ENCODE measurements around the gene CNPY1. TPM values are rescaled to one million over a fixed set of nuclear protein-coding genes. Genes with fewer than 3 reads are reported as not detected.

CNPY1 gene
- total and polyA plus RNA-seq, 2 of the 8 experiments (the other 6 are each of a cell fraction or from before 2014, with no cell fraction given): not detected

GRCh38 chr7:155517969-155518368 lies 28.4 kb downstream of the CNPY1 start:
- Histone ChIP-seq H3K4me3 (ENCODE audit: extremely low read depth in 1 of 4, insufficient read depth in 2 of 4, low read depth in 3 of 4, low read length in 4 of 4) (no peak overlapping the region), H3K9ac (replicated peaks in 1 of 4; ENCODE audit: extremely low read depth in 1 of 4, low read depth in 3 of 4, low read length in 3 of 4) (no peak overlapping the region), H4K8ac (ENCODE audit: extremely low read depth, insufficient read depth, low read length) (no peak overlapping the region), H4K5ac (ENCODE audit: insufficient read length, low read depth, low read length) (no peak overlapping the region), H3K4me2 (ENCODE audit: insufficient read depth in 1 of 2, low read depth in 2 of 2, low read length in 2 of 2) (no peak overlapping the region), H3K4me1 (replicated peaks in 1 of 4; ENCODE audit: control insufficient read depth in 3 of 4, insufficient read depth in 4 of 4, low read length in 3 of 4) (no peaks in the 10 kb centered on the region; a peak in 1 of 7 replicates), H2BK120ac (replicated peaks; ENCODE audit: low read depth, low read length) (no peak overlapping the region), H3K18ac (ENCODE audit: extremely low read depth, low read length) (no peak overlapping the region), H2BK15ac (ENCODE audit: low read length) (no peak overlapping the region), H3K79me2 (ENCODE audit: control insufficient read depth in 1 of 2, insufficient read depth in 2 of 2, low read length in 2 of 2) (no peaks in the 10 kb centered on the region), H2BK20ac (ENCODE audit: low read length) (no peak overlapping the region), H3K9me3 (ENCODE audit: insufficient read depth in 2 of 2, low read depth in 1 of 2, low read length in 1 of 2) (no peaks in the 10 kb centered on the region), H4K20me1 (replicated peaks in 1 of 2; ENCODE audit: control insufficient read depth in 1 of 2, insufficient read depth in 2 of 2, low read length in 2 of 2) (peaks cover 0 to 3% of the 10 kb centered on the region in 2 experiments), H3K56ac (replicated peaks; ENCODE audit: insufficient read length, low read depth, low read length) (no peak overlapping the region), H3K23me2 (ENCODE audit: low read depth, low read length) (no peaks in the 10 kb centered on the region), H3K36me3 (ENCODE audit: control insufficient read depth in 2 of 4, insufficient read depth in 4 of 4, low read length in 3 of 4) (no peaks in the 10 kb centered on the region), H3K79me1 (ENCODE audit: low read depth, low read length) (no peaks in the 10 kb centered on the region), H3K23ac (ENCODE audit: insufficient read length) (no peak overlapping the region), H3K14ac (ENCODE audit: insufficient read length) (no peak overlapping the region), H2AFZ (ENCODE audit: low read length) (no peak overlapping the region), H2AK5ac (ENCODE audit: low read depth, low read length) (no peak overlapping the region; the same call in 1 of the 2 replicates), H2BK12ac (ENCODE audit: low read depth, low read length) (no peak overlapping the region), H3K27ac (ENCODE audit: low read depth, low read length) (no peak overlapping the region), H3K27me3 (replicated peaks in 1 of 4; ENCODE audit: control insufficient read depth in 3 of 4, extremely low read depth in 1 of 4, insufficient read depth in 3 of 4, low read length in 3 of 4) (peaks cover 3 to 59% (median 39%) of the 10 kb centered on the region in 4 experiments), H3K4ac (replicated peaks; ENCODE audit: insufficient read length, low read depth, low read length) (no peak overlapping the region), H4K91ac (replicated peaks; ENCODE audit: insufficient read length, low read length) (no peak overlapping the region), H2BK5ac (ENCODE audit: low read depth, low read length) (no peak overlapping the region)
- DNase-seq (ENCODE audit: low read depth in 1 of 2, low spot score in 2 of 2): no peak
- no peak for TF ChIP-seq SP4 (IDR thresholded peaks at IDR 0.05; ENCODE audit: low read length)
- TF ChIP-seq RAD21 (IDR thresholded peaks at IDR 0.05 in 1 of 2, conservative IDR thresholded peaks at IDR 0.05 in 1 of 2; ENCODE audit: low read depth in 2 of 2, low read length in 2 of 2): no peak
- no peak for TF ChIP-seq CBX5 (IDR thresholded peaks at IDR 0.05; ENCODE audit: low read depth, low read length)
- no peak for TF ChIP-seq SUZ12 (IDR thresholded peaks at IDR 0.05; ENCODE audit: low read length)
- TF ChIP-seq, protein P1, sequence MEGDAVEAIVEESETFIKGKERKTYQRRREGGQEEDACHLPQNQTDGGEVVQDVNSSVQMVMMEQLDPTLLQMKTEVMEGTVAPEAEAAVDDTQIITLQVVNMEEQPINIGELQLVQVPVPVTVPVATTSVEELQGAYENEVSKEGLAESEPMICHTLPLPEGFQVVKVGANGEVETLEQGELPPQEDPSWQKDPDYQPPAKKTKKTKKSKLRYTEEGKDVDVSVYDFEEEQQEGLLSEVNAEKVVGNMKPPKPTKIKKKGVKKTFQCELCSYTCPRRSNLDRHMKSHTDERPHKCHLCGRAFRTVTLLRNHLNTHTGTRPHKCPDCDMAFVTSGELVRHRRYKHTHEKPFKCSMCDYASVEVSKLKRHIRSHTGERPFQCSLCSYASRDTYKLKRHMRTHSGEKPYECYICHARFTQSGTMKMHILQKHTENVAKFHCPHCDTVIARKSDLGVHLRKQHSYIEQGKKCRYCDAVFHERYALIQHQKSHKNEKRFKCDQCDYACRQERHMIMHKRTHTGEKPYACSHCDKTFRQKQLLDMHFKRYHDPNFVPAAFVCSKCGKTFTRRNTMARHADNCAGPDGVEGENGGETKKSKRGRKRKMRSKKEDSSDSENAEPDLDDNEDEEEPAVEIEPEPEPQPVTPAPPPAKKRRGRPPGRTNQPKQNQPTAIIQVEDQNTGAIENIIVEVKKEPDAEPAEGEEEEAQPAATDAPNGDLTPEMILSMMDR (IDR thresholded peaks at IDR 0.05; ENCODE audit: control extremely low read depth in 1 of 3, insufficient read depth in 1 of 3, low read depth in 1 of 3, low read length in 3 of 3): no peak
- TF ChIP-seq RXRA (IDR thresholded peaks at IDR 0.05; ENCODE audit: insufficient read depth, low read depth, low read length): no peak
- TF ChIP-seq FOSL1 (IDR thresholded peaks at IDR 0.05; ENCODE audit: insufficient read depth, low read depth, low read length): no peak
- ChIA-PET POLR2A (ENCODE audit: partially characterized antibody) (interaction anchor here (1.4 kb wide), 1 partner anchor 187 kb away, joined by 3 read pairs; no protein-coding TSS in a partner anchor), CTCF (ENCODE audit: partially characterized antibody) (interaction anchor here (1.4 kb wide), 1 partner anchor 16 kb away, joined by 5 read pairs; no protein-coding TSS in a partner anchor)
- FAIRE-seq: no peak
- WGBS, 2 experiments (ENCODE audit: extremely low coverage in 1 of 2, insufficient coverage in 1 of 2, insufficient read length in 1 of 2, insufficient replicate concordance in 2 of 2, low coverage in 1 of 2, low lambda C conversion rate in 2 of 2, missing lambda C conversion rate in 1 of 2): 82% methylated on average over 5 of the region's 5 CpGs; no CpG with 5 or more reads in 1 of the 2 experiments

Data from H1 (cell line).